OCI-LY1 (cell line): Measurements from ENCODE around the gene TINAGL1.

ENCODE experiments used
- CTCF ChIP-seq: fragments of 200-600 bp; sonication (generic), shearing (Covaris generic); IDR thresholded peaks from 2 replicates; pipeline ENCODE4 v1.5.1; 2017; ENCODE audit warnings: mild to moderate bottlenecking, antibody characterized with exemption, low read length, moderate library complexity, mixed read lengths
- EZH2 ChIP-seq: fragments of 200-600 bp; sonication (generic), shearing (Covaris generic); IDR thresholded peaks from 2 replicates; pipeline ENCODE4 v1.8.0; 2017; ENCODE audit warnings: borderline replicate concordance, mixed run types, mild to moderate bottlenecking, antibody characterized with exemption, low read length, moderate library complexity, mixed read lengths

GRCh38 chr1:31627301-31627929 is 51.1 kb downstream of the TINAGL1 start:
- TF ChIP-seq CTCF: no peak
- TF ChIP-seq EZH2: no peak
